Breast epithelium (tissue), 4 donors: ENCODE results near the gene ENTPD7. TPM values are rescaled to one million over a fixed set of nuclear protein-coding genes. Genes with fewer than 3 reads are reported as not detected.
A peak's percentile ranks its signal among the peaks of the same experiment; 100 is the strongest.

ENCODE experiments used
- DNase-seq, 2 donors: peaks; one replicate each; pipeline ENCODE4 v3.0.0-alpha.2; 2019; ENCODE audit warnings: low spot score in 2 of 2
- H3K27ac ChIP-seq, 2 donors: fragments of 200-600 bp; sonication (generic) in 1 of 2; one replicate each; pipeline ENCODE4 v1.5.1; 2016 to 2019; ENCODE audit warnings: mild to moderate bottlenecking in 1 of 2
- H3K27me3 ChIP-seq, 2 donors: fragments of 200-600 bp; sonication (generic) in 1 of 2; one replicate each; pipeline versions ENCODE4 v1.5.1 to v1.6.0; 2017 to 2019; ENCODE audit warnings: control low read depth in 1 of 2, mild to moderate bottlenecking in 1 of 2
- H3K36me3 ChIP-seq: fragments of 200-600 bp; one replicate; pipeline ENCODE4 v1.5.1; 2019
- H3K4me1 ChIP-seq, 2 donors: fragments of 200-600 bp; sonication (generic); one replicate each; pipeline ENCODE4 v1.5.1; 2016 to 2019; ENCODE audit warnings: control low read depth in 1 of 2
- H3K4me3 ChIP-seq, 3 donors: fragments of 200-600 bp; sonication (generic); 1 replicate in 2 of 3; 2 replicates in 1 of 3; pipeline ENCODE4 v1.5.1; 2016 to 2019; ENCODE audit warnings: mild to moderate bottlenecking in 3 of 3, moderate library complexity in 2 of 3
- H3K9me3 ChIP-seq, 2 donors: fragments of 200-600 bp; sonication (generic) in 1 of 2; one replicate each; pipeline ENCODE4 v1.5.1; 2016 to 2019; ENCODE audit warnings: control low read depth in 1 of 2
- POLR2A ChIP-seq: fragments of 450-650 bp; IDR thresholded peaks from one replicate; pipeline ENCODE4 v1.6.1; 2016; ENCODE audit warnings: antibody characterized with exemption, mild to moderate bottlenecking, moderate library complexity
- POLR2AphosphoS5 ChIP-seq, 3 donors: sonication (generic); formaldehyde crosslinking; IDR thresholded peaks; one replicate each; pipeline ENCODE4 v1.6.1; 2017; ENCODE audit warnings: antibody characterized with exemption in 3 of 3
- intact Hi-C: fragments of 100-400 bp; cut with DNase I; formaldehyde crosslinking; loops from one replicate; pipeline ENCODE4 v1.15.1; 2023; ENCODE audit warnings: low total_unique reads
- total RNA-seq, 3 donors: library from RNA; depleted of rRNA; stranded (reverse); fragments of >200 nt; gene quantifications; one replicate each; pipeline ENCODE4 v1.1.0, GENCODE V29; 2016
- TF ChIP-seq, protein P1 (sequence below), 3 donors: fragments of 450-650 bp; IDR thresholded peaks; one replicate each; pipeline ENCODE4 v1.5.1; 2016 to 2017; ENCODE audit warnings: antibody characterized with exemption in 3 of 3, mild to moderate bottlenecking in 3 of 3, moderate library complexity in 3 of 3

ENTPD7 gene
- total RNA-seq, 3 donors from 2014 or later: 3.5 to 11.6 (median 10.8) TPM

DNA sequence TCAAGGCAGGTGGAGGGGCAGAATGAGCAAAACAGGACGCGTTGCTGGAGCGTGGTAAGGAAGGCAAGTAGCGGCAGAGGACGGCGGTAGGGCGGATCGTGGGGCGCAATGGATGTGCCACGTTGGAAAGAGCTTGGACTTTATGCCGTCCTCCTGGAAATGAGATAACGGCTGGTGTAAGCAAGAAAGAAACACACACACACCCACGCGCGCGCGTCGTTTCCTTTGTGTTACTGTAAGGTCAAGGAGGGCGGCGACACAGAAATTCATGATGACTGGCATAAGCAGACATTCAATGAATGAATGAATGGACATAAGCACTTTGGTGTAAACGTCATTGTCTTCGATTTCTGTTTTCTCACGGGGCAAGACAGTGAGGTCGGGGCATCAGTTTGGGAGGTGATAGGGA, 683 bp upstream of the ENTPD7 start:
- no peaks in the 10 kb centered on the region for H3K36me3 ChIP-seq
- peak overlapping the region; percentile 52 to 56 for H3K27ac ChIP-seq
- peak in 1 of 2 donors; percentile 27 for DNase-seq
- H3K9me3 ChIP-seq: no peaks in the 10 kb centered on the region
- peak overlapping the region; percentile 60 to 81 (median 75) for H3K4me3 ChIP-seq
- no peak for TF ChIP-seq POLR2AphosphoS5 (IDR thresholded peaks at IDR 0.05)
- no peak for TF ChIP-seq POLR2A
- TF ChIP-seq, protein P1, sequence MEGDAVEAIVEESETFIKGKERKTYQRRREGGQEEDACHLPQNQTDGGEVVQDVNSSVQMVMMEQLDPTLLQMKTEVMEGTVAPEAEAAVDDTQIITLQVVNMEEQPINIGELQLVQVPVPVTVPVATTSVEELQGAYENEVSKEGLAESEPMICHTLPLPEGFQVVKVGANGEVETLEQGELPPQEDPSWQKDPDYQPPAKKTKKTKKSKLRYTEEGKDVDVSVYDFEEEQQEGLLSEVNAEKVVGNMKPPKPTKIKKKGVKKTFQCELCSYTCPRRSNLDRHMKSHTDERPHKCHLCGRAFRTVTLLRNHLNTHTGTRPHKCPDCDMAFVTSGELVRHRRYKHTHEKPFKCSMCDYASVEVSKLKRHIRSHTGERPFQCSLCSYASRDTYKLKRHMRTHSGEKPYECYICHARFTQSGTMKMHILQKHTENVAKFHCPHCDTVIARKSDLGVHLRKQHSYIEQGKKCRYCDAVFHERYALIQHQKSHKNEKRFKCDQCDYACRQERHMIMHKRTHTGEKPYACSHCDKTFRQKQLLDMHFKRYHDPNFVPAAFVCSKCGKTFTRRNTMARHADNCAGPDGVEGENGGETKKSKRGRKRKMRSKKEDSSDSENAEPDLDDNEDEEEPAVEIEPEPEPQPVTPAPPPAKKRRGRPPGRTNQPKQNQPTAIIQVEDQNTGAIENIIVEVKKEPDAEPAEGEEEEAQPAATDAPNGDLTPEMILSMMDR (IDR thresholded peaks at IDR 0.05): no peak
- no peaks in the 10 kb centered on the region for H3K27me3 ChIP-seq
- H3K4me1 ChIP-seq: peaks cover 0 to 11% of the 10 kb centered on the region in 2 donors
- intact Hi-C loops: no loop called here

DNA sequence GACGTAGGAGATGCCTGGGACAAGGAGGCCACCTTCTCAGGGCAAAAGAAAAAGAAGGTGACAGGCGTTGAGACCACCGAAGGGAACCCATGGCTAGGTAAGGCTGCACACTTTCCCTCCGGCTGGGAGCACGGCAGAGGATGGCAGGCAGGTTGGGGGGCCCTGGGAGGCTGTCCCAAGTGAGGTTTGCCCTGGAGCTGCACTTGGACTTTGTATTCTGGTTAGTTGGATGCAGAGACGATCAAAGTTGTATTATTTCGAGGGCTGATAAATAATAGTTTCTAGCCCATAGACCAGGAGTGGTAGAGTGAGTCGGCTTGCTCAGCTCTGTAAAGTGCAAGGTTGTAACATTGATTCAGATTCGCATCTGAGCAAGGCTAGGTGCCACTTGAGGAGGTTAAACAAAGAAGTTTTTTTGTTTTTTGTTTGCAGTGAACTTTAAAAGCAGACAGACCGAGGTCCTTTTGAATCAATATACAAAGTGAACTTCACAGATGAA, 608 bp downstream of the ENTPD7 start:
- intact Hi-C loops: no loop called here

DNA sequence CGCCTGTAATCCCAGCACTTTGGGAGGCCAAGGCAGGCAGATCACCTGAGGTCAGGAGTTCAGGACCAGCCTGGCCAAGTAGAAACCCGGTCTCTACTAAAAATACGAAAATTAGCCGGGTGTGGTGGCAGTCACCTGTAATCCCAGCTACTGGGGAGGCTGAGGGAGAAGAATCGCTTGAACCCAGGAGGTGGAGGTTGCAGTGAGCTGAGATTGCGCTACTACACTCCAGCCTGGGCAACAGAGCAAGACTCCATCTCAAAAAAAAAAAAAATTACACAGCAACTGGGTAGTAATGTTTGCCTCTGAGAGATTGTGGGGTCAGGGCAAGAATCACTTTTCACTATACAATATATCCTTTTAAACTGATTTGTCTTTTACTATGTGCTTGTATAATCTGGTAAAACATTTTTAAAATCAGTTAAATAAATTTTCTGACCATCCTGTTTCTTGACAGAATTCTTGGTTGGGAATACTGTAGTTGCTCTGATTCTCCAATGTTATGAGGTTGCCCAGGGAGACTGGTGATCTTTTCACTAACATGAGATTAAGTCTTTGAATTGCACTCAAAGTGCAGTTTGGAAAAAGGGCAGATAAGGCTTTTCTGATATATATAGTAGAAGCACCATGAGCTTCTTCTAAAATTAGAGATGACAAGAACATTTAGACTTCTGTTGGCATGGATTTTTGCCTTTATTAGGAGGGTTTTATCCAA, 1.5 kb downstream of the ENTPD7 start:
- no peak for TF ChIP-seq POLR2AphosphoS5 (IDR thresholded peaks at IDR 0.05)
- TF ChIP-seq POLR2A: no peak
- TF ChIP-seq, protein P1 (IDR thresholded peaks at IDR 0.05): no peak
- intact Hi-C loops: no loop called here

More for the DNA sequence above, 608 bp downstream of the ENTPD7 start:
- Histone ChIP-seq H3K4me1 (peaks cover 0 to 11% of the 10 kb centered on the region in 2 donors), H3K36me3 (no peaks in the 10 kb centered on the region), H3K27me3 (no peaks in the 10 kb centered on the region), H3K27ac (peak overlapping the region in 1 of 2 donors; percentile 56), H3K9me3 (no peaks in the 10 kb centered on the region), H3K4me3 (peak overlapping the region; percentile 60 to 81 (median 75))
- DNase-seq: no peak
- TF ChIP-seq POLR2AphosphoS5 (IDR thresholded peaks at IDR 0.05): no peak

DNA sequence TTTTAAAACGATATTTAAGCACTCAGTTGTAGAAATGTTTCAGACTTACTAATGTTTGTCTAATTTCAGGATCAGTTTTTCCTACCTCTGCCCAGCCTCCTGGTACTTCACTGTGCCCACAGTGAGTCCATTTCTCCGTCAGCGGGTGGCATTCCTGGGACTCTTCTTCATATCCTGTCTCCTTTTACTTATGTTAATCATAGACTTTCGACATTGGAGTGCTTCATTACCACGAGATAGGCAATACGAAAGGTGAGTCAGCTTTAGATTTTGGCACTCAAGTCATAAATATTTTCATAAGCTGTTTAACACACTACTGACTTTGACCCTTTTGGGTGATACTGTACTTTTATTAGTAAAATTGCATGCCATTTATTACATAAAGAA, 2.1 kb downstream of the ENTPD7 start:
- H3K36me3 ChIP-seq: no peaks in the 10 kb centered on the region
- H3K9me3 ChIP-seq: no peaks in the 10 kb centered on the region
- intact Hi-C loops: no loop called here
- no peak for TF ChIP-seq POLR2AphosphoS5 (IDR thresholded peaks at IDR 0.05)
- no peak for TF ChIP-seq POLR2A
- TF ChIP-seq, protein P1 (IDR thresholded peaks at IDR 0.05): no peak
- DNase-seq: no peak
- peaks cover 0 to 11% of the 10 kb centered on the region in 2 donors for H3K4me1 ChIP-seq
- no peak overlapping the region for H3K27ac ChIP-seq
- H3K4me3 ChIP-seq: no peak overlapping the region
- no peaks in the 10 kb centered on the region for H3K27me3 ChIP-seq

More for the DNA sequence above, 1.5 kb downstream of the ENTPD7 start:
- Histone ChIP-seq H3K4me3 (no peak overlapping the region), H3K36me3 (no peaks in the 10 kb centered on the region), H3K27ac (no peak overlapping the region), H3K27me3 (no peaks in the 10 kb centered on the region), H3K4me1 (peaks cover 0 to 11% of the 10 kb centered on the region in 2 donors), H3K9me3 (no peaks in the 10 kb centered on the region)
- no peak for DNase-seq

DNA sequence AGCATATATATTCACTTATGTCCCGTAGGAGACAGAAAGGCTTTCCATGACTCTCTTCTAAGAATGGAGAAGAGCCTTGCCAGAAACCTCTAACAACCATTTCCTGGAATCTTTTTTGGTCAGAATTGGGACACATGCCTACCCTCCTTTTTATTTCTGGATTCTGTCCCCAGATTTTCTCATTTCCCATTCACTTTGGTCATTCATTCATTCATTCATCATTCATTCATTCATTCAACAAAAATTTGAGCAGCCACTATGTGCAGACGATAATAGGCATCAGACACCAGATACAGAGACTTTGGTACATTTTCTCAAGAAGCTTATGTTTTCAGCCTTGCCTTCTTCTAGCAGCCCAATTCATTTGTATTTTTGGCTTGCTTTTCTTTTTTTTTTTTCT, 6.0 kb downstream of the ENTPD7 start:
- TF ChIP-seq, protein P1 (IDR thresholded peaks at IDR 0.05): no peak
- no peak for TF ChIP-seq POLR2AphosphoS5 (IDR thresholded peaks at IDR 0.05)
- TF ChIP-seq POLR2A: no peak
- Histone ChIP-seq H3K4me3 (no peak overlapping the region), H3K9me3 (no peaks in the 10 kb centered on the region), H3K4me1 (peaks cover 0 to 5% of the 10 kb centered on the region in 2 donors), H3K36me3 (no peaks in the 10 kb centered on the region), H3K27ac (no peak overlapping the region), H3K27me3 (no peaks in the 10 kb centered on the region)
- intact Hi-C loops: no loop called here
- no peak for DNase-seq
